Measurements from ENCODE around the gene SP3. TPM values are rescaled to one million over a fixed set of nuclear protein-coding genes. Genes with fewer than 3 reads are reported as not detected.

The SP3 gene
- total RNA-seq, 5 donors from 2014 or later (not counting 1 experiment from before 2014, with no cell fraction given), result 107 to 150 (median 123) TPM

- ChIA-PET POLR2A (no interaction called here), CTCF (no interaction called here)
- DNase-seq, result no peak
- no peak overlapping the region for H3K4me3 Mint-ChIP-seq
- no peaks in the 10 kb centered on the region for H3K4me1 Mint-ChIP-seq
- H3K36me3 Mint-ChIP-seq, result no peaks in the 10 kb centered on the region
- no peaks in the 10 kb centered on the region for H3K9me3 Mint-ChIP-seq
- H3K27ac Mint-ChIP-seq, result no peak overlapping the region
- Histone ChIP-seq H3K27ac (ENCODE audit: low read length) (no peak overlapping the region), H3K36me3 (ENCODE audit: control insufficient read depth in 2 of 2, extremely low read depth in 1 of 2, insufficient read depth in 1 of 2, low read length in 1 of 2) (no peaks in the 10 kb centered on the region), H3K27me3 (replicated peaks in 1 of 2; ENCODE audit: control insufficient read depth in 2 of 2, extremely low read depth in 1 of 2, insufficient read depth in 2 of 2, low read length in 1 of 2) (peaks cover 0 to 9% of the 10 kb centered on the region in 2 experiments), H3K4me3 (ENCODE audit: control insufficient read depth in 1 of 2, extremely low read depth in 1 of 2, low read length in 1 of 2) (no peak overlapping the region), H3K4me1 (ENCODE audit: control insufficient read depth in 1 of 2, extremely low read depth in 1 of 2, insufficient read depth in 2 of 2, low read length in 2 of 2) (no peaks in the 10 kb centered on the region), H3K9me3 (no peaks in the 10 kb centered on the region)
- peaks cover 18 to 24% of the 10 kb centered on the region in 2 donors for H3K27me3 Mint-ChIP-seq
- WGBS (ENCODE audit: insufficient coverage), result 93% methylated on average over 11 of the region's 11 CpGs
- no peak for ATAC-seq (replicated peaks in 1 of 4)
Observed at GRCh38 chr2:173866874-173867618, 98.1 kb downstream of the SP3 start.

GRCh38 chr2:173865971-173866873, 99.0 kb downstream of the SP3 start:
- H3K27me3 ChIP-seq (replicated peaks in 1 of 2; ENCODE audit: control insufficient read depth in 2 of 2, extremely low read depth in 1 of 2, insufficient read depth in 2 of 2, low read length in 1 of 2), result peaks cover 0 to 9% of the 10 kb centered on the region in 2 experiments
- no peaks in the 10 kb centered on the region for H3K36me3 ChIP-seq (ENCODE audit: control insufficient read depth in 2 of 2, extremely low read depth in 1 of 2, insufficient read depth in 1 of 2, low read length in 1 of 2)
- ChIA-PET POLR2A (no interaction called here), CTCF (no interaction called here)
- H3K4me1 ChIP-seq (ENCODE audit: control insufficient read depth in 1 of 2, extremely low read depth in 1 of 2, insufficient read depth in 2 of 2, low read length in 2 of 2), result no peaks in the 10 kb centered on the region
- peaks cover 21 to 29% of the 10 kb centered on the region in 2 donors for H3K27me3 Mint-ChIP-seq
- H3K4me3 Mint-ChIP-seq, result no peak overlapping the region
- H3K27ac Mint-ChIP-seq, result no peak overlapping the region
- no peaks in the 10 kb centered on the region for H3K9me3 ChIP-seq
- H3K4me3 ChIP-seq (ENCODE audit: control insufficient read depth in 1 of 2, extremely low read depth in 1 of 2, low read length in 1 of 2), result no peak overlapping the region
- DNase-seq (no peak), ATAC-seq (replicated peaks in 1 of 4) (no peak)
- 80% methylated on average over 9 of the region's 12 CpGs for WGBS (ENCODE audit: insufficient coverage)
- H3K36me3 Mint-ChIP-seq, result no peaks in the 10 kb centered on the region
- no peaks in the 10 kb centered on the region for H3K9me3 Mint-ChIP-seq
- H3K4me1 Mint-ChIP-seq, result no peaks in the 10 kb centered on the region
- no peak overlapping the region for H3K27ac ChIP-seq (ENCODE audit: low read length)

- DNase-seq, result no peak
- peaks cover 0 to 6% (median 0%) of the 10 kb centered on the region in 3 donors for H3K4me1 Mint-ChIP-seq
- no peaks in the 10 kb centered on the region for H3K36me3 Mint-ChIP-seq
- Histone ChIP-seq H3K4me1 (ENCODE audit: control insufficient read depth in 1 of 2, extremely low read depth in 1 of 2, insufficient read depth in 2 of 2, low read length in 2 of 2) (no peaks in the 10 kb centered on the region), H3K27me3 (replicated peaks in 1 of 2; ENCODE audit: control insufficient read depth in 2 of 2, extremely low read depth in 1 of 2, insufficient read depth in 2 of 2, low read length in 1 of 2) (peaks cover 0 to 24% of the 10 kb centered on the region in 2 experiments), H3K27ac (ENCODE audit: low read length) (no peak overlapping the region), H3K9me3 (no peaks in the 10 kb centered on the region), H3K4me3 (ENCODE audit: control insufficient read depth in 1 of 2, extremely low read depth in 1 of 2, low read length in 1 of 2) (no peak overlapping the region), H3K36me3 (ENCODE audit: control insufficient read depth in 2 of 2, extremely low read depth in 1 of 2, insufficient read depth in 1 of 2, low read length in 1 of 2) (no peaks in the 10 kb centered on the region)
- H3K27ac Mint-ChIP-seq, result no peak overlapping the region
- no peak for ATAC-seq (replicated peaks in 1 of 4)
- H3K4me3 Mint-ChIP-seq, result no peak overlapping the region
- CTCF ChIA-PET, result no interaction called here
- 78% methylated on average over 2 of the region's 4 CpGs for WGBS (ENCODE audit: insufficient coverage)
- H3K9me3 Mint-ChIP-seq, result no peaks in the 10 kb centered on the region
- POLR2A ChIA-PET, result no interaction called here
- H3K27me3 Mint-ChIP-seq, result peaks cover 17 to 29% of the 10 kb centered on the region in 2 donors
Observed at GRCh38 chr2:173862612-173863217, 102.5 kb downstream of the SP3 start.

GRCh38 chr2:173860566-173860965, 104.6 kb downstream of the SP3 start:
- WGBS (ENCODE audit: insufficient coverage), result 22% methylated on average over 2 of the region's 6 CpGs
- ChIA-PET POLR2A (no interaction called here), CTCF (no interaction called here)
- H3K4me3 Mint-ChIP-seq, result no peak overlapping the region
- DNase-seq (no peak), ATAC-seq (replicated peaks in 1 of 4) (no peak)
- H3K4me1 Mint-ChIP-seq, result peaks cover 0 to 6% (median 0%) of the 10 kb centered on the region in 3 donors
- no peaks in the 10 kb centered on the region for H3K36me3 Mint-ChIP-seq
- H3K27me3 Mint-ChIP-seq, result peaks cover 8 to 18% of the 10 kb centered on the region in 2 donors
- no peak overlapping the region for H3K27ac Mint-ChIP-seq
- H3K27ac ChIP-seq (ENCODE audit: low read length), result no peak overlapping the region
- no peak overlapping the region for H3K4me3 ChIP-seq (ENCODE audit: control insufficient read depth in 1 of 2, extremely low read depth in 1 of 2, low read length in 1 of 2)
- no peaks in the 10 kb centered on the region for H3K9me3 ChIP-seq
- no peaks in the 10 kb centered on the region for H3K36me3 ChIP-seq (ENCODE audit: control insufficient read depth in 2 of 2, extremely low read depth in 1 of 2, insufficient read depth in 1 of 2, low read length in 1 of 2)
- H3K4me1 ChIP-seq (ENCODE audit: control insufficient read depth in 1 of 2, extremely low read depth in 1 of 2, insufficient read depth in 2 of 2, low read length in 2 of 2), result no peaks in the 10 kb centered on the region
- peaks cover 0 to 20% of the 10 kb centered on the region in 2 experiments for H3K27me3 ChIP-seq (replicated peaks in 1 of 2; ENCODE audit: control insufficient read depth in 2 of 2, extremely low read depth in 1 of 2, insufficient read depth in 2 of 2, low read length in 1 of 2)
- no peaks in the 10 kb centered on the region for H3K9me3 Mint-ChIP-seq

GRCh38 chr2:173860082-173860481, 105.1 kb downstream of the SP3 start:
- no peak overlapping the region for H3K4me3 Mint-ChIP-seq
- CTCF ChIA-PET, result no interaction called here
- Histone ChIP-seq H3K36me3 (ENCODE audit: control insufficient read depth in 2 of 2, extremely low read depth in 1 of 2, insufficient read depth in 1 of 2, low read length in 1 of 2) (no peaks in the 10 kb centered on the region), H3K9me3 (no peaks in the 10 kb centered on the region), H3K27me3 (replicated peaks in 1 of 2; ENCODE audit: control insufficient read depth in 2 of 2, extremely low read depth in 1 of 2, insufficient read depth in 2 of 2, low read length in 1 of 2) (peaks cover 0 to 20% of the 10 kb centered on the region in 2 experiments), H3K27ac (ENCODE audit: low read length) (no peak overlapping the region), H3K4me3 (ENCODE audit: control insufficient read depth in 1 of 2, extremely low read depth in 1 of 2, low read length in 1 of 2) (no peak overlapping the region), H3K4me1 (ENCODE audit: control insufficient read depth in 1 of 2, extremely low read depth in 1 of 2, insufficient read depth in 2 of 2, low read length in 2 of 2) (no peaks in the 10 kb centered on the region)
- DNase-seq (peak in 1 of 35 experiments; percentile 2), ATAC-seq (replicated peaks in 1 of 4) (no peak)
- H3K9me3 Mint-ChIP-seq, result no peaks in the 10 kb centered on the region
- peaks cover 0 to 6% (median 0%) of the 10 kb centered on the region in 3 donors for H3K4me1 Mint-ChIP-seq
- H3K27me3 Mint-ChIP-seq, result peaks cover 8 to 18% of the 10 kb centered on the region in 2 donors
- H3K36me3 Mint-ChIP-seq, result no peaks in the 10 kb centered on the region
- POLR2A ChIA-PET, result no interaction called here
- WGBS (ENCODE audit: insufficient coverage), result 20% methylated on average over 1 of the region's 2 CpGs
- no peak overlapping the region for H3K27ac Mint-ChIP-seq

GRCh38 chr2:173858291-173858731, 106.9 kb downstream of the SP3 start:
- WGBS (ENCODE audit: insufficient coverage), result 45% methylated on average over 8 of the region's 10 CpGs
- no peaks in the 10 kb centered on the region for H3K9me3 ChIP-seq
- no peaks in the 10 kb centered on the region for H3K9me3 Mint-ChIP-seq
- H3K36me3 Mint-ChIP-seq, result no peaks in the 10 kb centered on the region
- no peak overlapping the region for H3K4me3 Mint-ChIP-seq
- no peaks in the 10 kb centered on the region for H3K4me1 ChIP-seq (ENCODE audit: control insufficient read depth in 1 of 2, extremely low read depth in 1 of 2, insufficient read depth in 2 of 2, low read length in 2 of 2)
- H3K4me1 Mint-ChIP-seq, result peaks cover 0 to 6% (median 0%) of the 10 kb centered on the region in 3 donors
- H3K36me3 ChIP-seq (ENCODE audit: control insufficient read depth in 2 of 2, extremely low read depth in 1 of 2, insufficient read depth in 1 of 2, low read length in 1 of 2), result no peaks in the 10 kb centered on the region
- DNase-seq (no peak), ATAC-seq (replicated peaks in 1 of 4) (no peak)
- H3K27me3 Mint-ChIP-seq, result peaks cover 8 to 22% of the 10 kb centered on the region in 2 donors
- CTCF ChIA-PET, result no interaction called here
- H3K27ac ChIP-seq (ENCODE audit: low read length), result no peak overlapping the region
- peaks cover 0 to 20% of the 10 kb centered on the region in 2 experiments for H3K27me3 ChIP-seq (replicated peaks in 1 of 2; ENCODE audit: control insufficient read depth in 2 of 2, extremely low read depth in 1 of 2, insufficient read depth in 2 of 2, low read length in 1 of 2)
- POLR2A ChIA-PET, result interaction anchor here in 1 of 2 donors (0.6 kb wide), 1 partner anchor 255 kb away, joined by 4 read pairs; no protein-coding TSS in a partner anchor
- H3K4me3 ChIP-seq (ENCODE audit: control insufficient read depth in 1 of 2, extremely low read depth in 1 of 2, low read length in 1 of 2), result no peak overlapping the region
- H3K27ac Mint-ChIP-seq, result no peak overlapping the region

All from T-cell (primary cell).